Heart left ventricle (tissue), 16 donors: ENCODE data around the gene RPL38. TPM values are rescaled to one million over a fixed set of nuclear protein-coding genes. Genes with fewer than 3 reads are reported as not detected.

Experiments
- ATAC-seq, 4 donors: fragments of 200-7000 bp; cut with Tn5 transposase; one replicate each; pipeline ENCODE4 v1.9.1; 2020 to 2022; ENCODE audit warnings: moderate library complexity in 4 of 4, mild to moderate bottlenecking in 3 of 4, moderate number of reproducible peaks in 1 of 4
- DNase-seq, 5 donors: peaks; one replicate each; pipeline ENCODE4 v3.0.0-alpha.2; 2020
- H3K27ac ChIP-seq, 12 donors: fragments of 200-600 bp; sonication (generic) in 4 of 12; one replicate each; pipeline versions ENCODE4 v1.5.0 to v1.8.0; 2016 to 2022; ENCODE audit warnings: mild to moderate bottlenecking in 2 of 12
- H3K27me3 ChIP-seq, 9 donors: fragments of 200-600 bp; sonication (generic) in 2 of 9; one replicate each; pipeline versions ENCODE4 v1.5.1 to v1.8.0; 2016 to 2022; ENCODE audit warnings: mild to moderate bottlenecking in 3 of 9
- H3K36me3 ChIP-seq, 9 donors: fragments of 200-600 bp; sonication (generic) in 2 of 9; one replicate each; pipeline versions ENCODE4 v1.5.0 to v1.8.0; 2018 to 2022; ENCODE audit warnings: mild to moderate bottlenecking in 2 of 9
- H3K4me1 ChIP-seq, 12 donors: fragments of 200-600 bp; sonication (generic) in 4 of 12; one replicate each; pipeline versions ENCODE4 v1.5.0 to v1.8.0; 2016 to 2022; ENCODE audit warnings: mild to moderate bottlenecking in 3 of 12
- H3K4me3 ChIP-seq, 12 donors: fragments of 200-600 bp; sonication (generic) in 4 of 12; one replicate each; pipeline versions ENCODE4 v1.5.0 to v1.8.0; 2017 to 2022; ENCODE audit warnings: mild to moderate bottlenecking in 9 of 12, moderate library complexity in 4 of 12
- H3K9me3 ChIP-seq, 12 donors: fragments of 200-600 bp; sonication (generic) in 4 of 12; one replicate each; pipeline versions ENCODE4 v1.5.0 to v1.8.0; 2016 to 2022; ENCODE audit warnings: mild to moderate bottlenecking in 1 of 12
- CTCF ChIP-seq, 12 donors: fragments of 200-600 bp; sonication (generic) in 4 of 12; IDR thresholded peaks; one replicate each; pipeline versions ENCODE4 v1.5.0 to v1.8.0; 2018 to 2022; ENCODE audit warnings: antibody characterized with exemption in 12 of 12, mild to moderate bottlenecking in 5 of 12
- POLR2A ChIP-seq, 2 donors: fragments of 450-650 bp; IDR thresholded peaks; one replicate each; pipeline ENCODE4 v1.6.1; 2017; ENCODE audit warnings: antibody characterized with exemption in 2 of 2, mild to moderate bottlenecking in 2 of 2, moderate library complexity in 2 of 2
- WGBS, 4 donors: extraction: QIAGEN DNeasy Blood & Tissue Kit in 2 of 4; methylation state at CpG; one replicate each; pipeline versions ENCODE4 v1.1.5 to v1.1.7; 2013 to 2018; 5-methylcytosine and 5-hydroxymethylcytosine counted together
- intact Hi-C, 10 donors: fragments of 100-400 bp; cut with DNase I; formaldehyde crosslinking; loops; one replicate each; pipeline versions ENCODE4 v1.11.1 to v1.14.2; 2022
- polyA plus RNA-seq, 2 donors: library from polyadenylated mRNA; stranded (reverse); fragments of 200-250 nt; gene quantifications; one replicate each; pipeline ENCODE4 v1.2.3, GENCODE V29; 2013
- total RNA-seq, 9 donors: library from RNA; depleted of rRNA in 2 of 9; stranded (reverse); fragments of >200 nt in 2 of 9; fragmentation: NEBNext Ultra II Directional in 3 of 9; extraction: Animal tissue kit (Norgen Biotek cat#: 25700) in 3 of 9; gene quantifications; one replicate each; pipeline versions ENCODE4 v1.1.0 to v1.2.4, GENCODE V29; 2016 to 2023
- donor health status: ischemic (EF 13 %, LVEDD 7.1; RV severe dilation, severe dysfunction).
- donor health status: healthy with polysubstance abuse.
- donor health status: DM: no; HTN: yes; CAD: no.
- donor health status: DM: no; HTN: no; CAD: no.
- donor health status: ischemic (EF 25% LVEDD 6.9; RV normal size, moderate dysfunction).
- donor health status: ischemic (EF 25% LVEDD 5.7; RV mildly dilated, moderate dysfunction).
- donor health status: healthy.
- donor health status: DM: yes; HTN: yes; CAD: no.
- donor health status: ischemic (EF 35%, LVEDD 5.7; RV mildly dilated, moderate dysfunction).
- donor health status: nonischemic (EF 11% LVEDD 7.7; RV severe dilation, severe dysfunction).
- donor health status: DM: yes; HTN: yes; CAD: no.
- donor health status: PGD.
- donor health status: ischemic (EF 29% LVEDD 5.4; RV normal size, mild dysfunction).
- donor health status: nonischemic (EF 23%, LVEDD 6.1; RV moderate dilation, normal function).

RPL38 gene
- total and polyA plus RNA-seq, 11 donors: 244 to 1,830 (median 740) TPM

- 0 to 14% (median 4%) methylated on average over 1 of the region's 1 CpG for WGBS, 4 donors
- H3K36me3 ChIP-seq: no peaks in the 10 kb centered on the region
These were observed 26.4 kb upstream of the RPL38 start for GRCh38 chr17:74177018-74177450.

GRCh38 chr17:74179576-74179975, 23.9 kb upstream of the RPL38 start:
- TF ChIP-seq CTCF (IDR thresholded peaks at IDR 0.05): no peak
- no peak for TF ChIP-seq POLR2A (IDR thresholded peaks at IDR 0.05)
- H3K27me3 ChIP-seq: peaks cover 0 to 80% (median 15%) of the 10 kb centered on the region in 9 donors
- ATAC-seq: no peak
- no peaks in the 10 kb centered on the region for H3K9me3 ChIP-seq
- H3K36me3 ChIP-seq: no peaks in the 10 kb centered on the region
- H3K4me1 ChIP-seq: no peaks in the 10 kb centered on the region
- DNase-seq: no peak
- intact Hi-C loops: loop anchor here in 8 of 10 donors (5.0 to 10.0 kb wide), 5 partner anchors 522 to 925 kb away; partner anchors contain the start of gene SDK2 (in 1 of the 8)
- H3K27ac ChIP-seq: no peak overlapping the region
- WGBS, 4 donors: 63 to 76% (median 72%) methylated on average over 3 to 4 of the region's 4 CpGs
- no peak overlapping the region for H3K4me3 ChIP-seq

More at GRCh38 chr17:74177018-74177450, 26.4 kb upstream of the RPL38 start:
- H3K4me1 ChIP-seq: no peaks in the 10 kb centered on the region
- DNase-seq (no peak), ATAC-seq (peak in 1 of 4 donors; percentile 34)
- intact Hi-C loops: loop anchor here in 9 of 10 donors (2.0 to 10.0 kb wide), 7 partner anchors 520 to 922 kb away; partner anchors contain the start of gene SDK2 (in 1 of the 9)
- peaks cover 0 to 73% (median 15%) of the 10 kb centered on the region in 9 donors for H3K27me3 ChIP-seq
- TF ChIP-seq CTCF (IDR thresholded peaks at IDR 0.05): peak in 1 of 12 donors; percentile 21
- no peak for TF ChIP-seq POLR2A (IDR thresholded peaks at IDR 0.05)
- no peaks in the 10 kb centered on the region for H3K9me3 ChIP-seq
- no peak overlapping the region for H3K4me3 ChIP-seq
- H3K27ac ChIP-seq: no peak overlapping the region

DNA sequence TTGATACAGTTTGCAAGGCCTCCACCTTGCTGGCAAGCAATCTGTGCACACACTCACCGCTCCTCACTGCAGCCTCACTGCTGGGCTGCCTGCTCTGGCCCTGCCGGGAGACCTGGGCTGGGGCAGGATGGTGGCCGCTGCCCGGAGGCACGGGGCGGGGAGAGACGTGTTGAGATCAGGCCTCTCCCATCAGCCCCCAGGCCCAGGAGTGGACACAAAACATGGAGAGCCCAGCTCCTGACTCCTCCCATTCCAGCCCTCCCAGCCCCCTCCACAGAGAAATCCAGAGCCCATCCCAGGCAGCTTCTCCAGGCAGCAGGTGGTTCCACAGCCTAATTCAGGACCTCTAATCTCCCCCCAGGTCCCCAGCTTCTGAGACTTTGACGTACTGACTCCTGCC, 23.1 kb upstream of the RPL38 start:
- H3K9me3 ChIP-seq: no peaks in the 10 kb centered on the region
- intact Hi-C loops: no loop called here
- ATAC-seq (no peak), DNase-seq (no peak)
- H3K4me1 ChIP-seq: no peaks in the 10 kb centered on the region
- H3K36me3 ChIP-seq: no peaks in the 10 kb centered on the region
- H3K4me3 ChIP-seq: no peak overlapping the region
- H3K27ac ChIP-seq: no peak overlapping the region
- WGBS, 4 donors: 36 to 41% (median 40%) methylated on average over 8 of the region's 8 CpGs
- peaks cover 0 to 73% (median 12%) of the 10 kb centered on the region in 9 donors for H3K27me3 ChIP-seq
- TF ChIP-seq POLR2A (IDR thresholded peaks at IDR 0.05) (no peak), CTCF (IDR thresholded peaks at IDR 0.05) (no peak)

- intact Hi-C loops: no loop called here
- no peak overlapping the region for H3K4me3 ChIP-seq
- H3K27me3 ChIP-seq: peaks cover 0 to 63% (median 8%) of the 10 kb centered on the region in 9 donors
- ATAC-seq: no peak
- H3K36me3 ChIP-seq: no peaks in the 10 kb centered on the region
- DNase-seq: no peak
- no peak overlapping the region for H3K27ac ChIP-seq
- TF ChIP-seq POLR2A (IDR thresholded peaks at IDR 0.05): no peak
- no peak for TF ChIP-seq CTCF (IDR thresholded peaks at IDR 0.05)
- H3K4me1 ChIP-seq: no peaks in the 10 kb centered on the region
- no peaks in the 10 kb centered on the region for H3K9me3 ChIP-seq
- WGBS, 4 donors: 85 to 93% (median 91%) methylated on average over 3 to 4 of the region's 4 CpGs
These were observed 22.1 kb upstream of the RPL38 start for GRCh38 chr17:74181341-74181740.
